ENCODE measurements around the gene TEX36.

DNA sequence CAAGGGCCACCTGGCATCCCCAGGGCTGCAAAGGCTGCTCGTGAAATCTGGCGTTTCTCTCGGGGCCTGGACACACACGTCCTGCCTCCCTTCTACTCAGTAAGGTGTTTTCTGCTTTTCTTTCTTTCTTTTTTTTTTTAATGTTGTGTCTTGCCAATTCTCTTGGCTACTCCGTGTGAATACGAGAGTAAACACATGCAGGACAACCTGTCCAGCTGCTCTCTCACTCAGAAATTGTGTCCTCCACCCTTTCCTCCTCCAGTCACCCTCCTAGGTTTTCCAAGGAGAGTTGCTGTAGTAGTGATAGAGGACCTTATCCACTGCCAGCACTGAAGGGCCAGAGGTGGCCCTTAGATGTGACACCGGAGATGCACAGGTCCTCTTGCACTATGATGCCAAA lies 858 bp upstream of the TEX36 start:
- TF ChIP-seq, protein P1, sequence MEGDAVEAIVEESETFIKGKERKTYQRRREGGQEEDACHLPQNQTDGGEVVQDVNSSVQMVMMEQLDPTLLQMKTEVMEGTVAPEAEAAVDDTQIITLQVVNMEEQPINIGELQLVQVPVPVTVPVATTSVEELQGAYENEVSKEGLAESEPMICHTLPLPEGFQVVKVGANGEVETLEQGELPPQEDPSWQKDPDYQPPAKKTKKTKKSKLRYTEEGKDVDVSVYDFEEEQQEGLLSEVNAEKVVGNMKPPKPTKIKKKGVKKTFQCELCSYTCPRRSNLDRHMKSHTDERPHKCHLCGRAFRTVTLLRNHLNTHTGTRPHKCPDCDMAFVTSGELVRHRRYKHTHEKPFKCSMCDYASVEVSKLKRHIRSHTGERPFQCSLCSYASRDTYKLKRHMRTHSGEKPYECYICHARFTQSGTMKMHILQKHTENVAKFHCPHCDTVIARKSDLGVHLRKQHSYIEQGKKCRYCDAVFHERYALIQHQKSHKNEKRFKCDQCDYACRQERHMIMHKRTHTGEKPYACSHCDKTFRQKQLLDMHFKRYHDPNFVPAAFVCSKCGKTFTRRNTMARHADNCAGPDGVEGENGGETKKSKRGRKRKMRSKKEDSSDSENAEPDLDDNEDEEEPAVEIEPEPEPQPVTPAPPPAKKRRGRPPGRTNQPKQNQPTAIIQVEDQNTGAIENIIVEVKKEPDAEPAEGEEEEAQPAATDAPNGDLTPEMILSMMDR (IDR thresholded peaks at IDR 0.05), result no peak
- TF ChIP-seq POLR2AphosphoS5 (IDR thresholded peaks at IDR 0.05) (no peak), POLR2A (IDR thresholded peaks at IDR 0.05) (no peak)
